IMR-90 (cell line): ENCODE data around the gene ABCA6. TPM values are rescaled to one million over a fixed set of nuclear protein-coding genes. Genes with fewer than 3 reads are reported as not detected.

Experiments
- ATAC-seq: fragments of 200-7000 bp; cut with Tn5 transposase; 2 replicates; pipeline ENCODE4 v1.9.1; 2020; ENCODE audit warnings: low read depth, mild to moderate bottlenecking, moderate library complexity
- BruUV-seq: library from RNA; stranded (reverse); fragments of 400-500 nt; replicated peaks from 2 replicates; lab custom pipeline; 2021; lab: Mats Ljungman, UMichigan
- CTCF ChIA-PET: fragments of 300-600 bp; formaldehyde crosslinking; extraction: SDS; loops from one replicate; lab custom pipeline; 2021; ENCODE audit warnings: antibody characterized with exemption; lab: Yijun Ruan, JAX
- POLR2A ChIA-PET: fragments of 300-600 bp; sonication (Branson Sonifier 250); formaldehyde crosslinking; loops from one replicate; lab custom pipeline; 2022; ENCODE audit warnings: antibody characterized with exemption; ENCODE audit not compliant: unreplicated experiment; lab: Charles Lee
- DNase-seq: peaks from one replicate; pipeline ENCODE4 v3.0.0; 2013
- H2AFZ ChIP-seq: replicated peaks from 2 replicates; pipeline ENCODE3; 2013; ENCODE audit warnings: low read length, mild to moderate bottlenecking; ENCODE audit not compliant: poor library complexity
- H2AK5ac ChIP-seq: 2 replicates; pipeline ENCODE4 v1.6.1; 2013; ENCODE audit warnings: low read depth, low read length, inconsistent platforms
- H2AK9ac ChIP-seq: replicated peaks from 2 replicates; pipeline ENCODE3; 2013; ENCODE audit warnings: mild to moderate bottlenecking, low read depth, low read length, moderate library complexity; ENCODE audit not compliant: poor library complexity
- H2BK120ac ChIP-seq: 2 replicates; pipeline ENCODE4 v1.6.1; 2013; ENCODE audit warnings: low read depth, low read length, inconsistent platforms
- H2BK15ac ChIP-seq: 3 replicates; pipeline ENCODE4 v1.6.1; 2013; ENCODE audit warnings: low read depth, low read length, inconsistent platforms
- H2BK20ac ChIP-seq: 2 replicates; pipeline ENCODE4 v1.6.1; 2013; ENCODE audit warnings: low read depth, mild to moderate bottlenecking, inconsistent platforms, low read length, moderate library complexity
- H2BK5ac ChIP-seq: 2 replicates; pipeline ENCODE4 v1.6.1; 2013; ENCODE audit warnings: mild to moderate bottlenecking, low read depth, low read length, inconsistent platforms; ENCODE audit not compliant: poor library complexity, severe bottlenecking
- H3K14ac ChIP-seq: replicated peaks from 2 replicates; pipeline ENCODE4 v1.6.1; 2013; ENCODE audit warnings: low read depth, low read length, inconsistent platforms
- H3K18ac ChIP-seq: 2 replicates; pipeline ENCODE4 v1.6.1; 2013; ENCODE audit warnings: low read depth, low read length, control low read depth
- H3K23ac ChIP-seq: 2 replicates; pipeline ENCODE4 v1.6.1; 2013; ENCODE audit warnings: low read depth, low read length, inconsistent platforms
- H3K27ac ChIP-seq: 2 replicates; pipeline ENCODE4 v1.5.1; 2013; ENCODE audit warnings: mild to moderate bottlenecking, control low read depth, low read length; ENCODE audit not compliant: insufficient read depth
- H3K27me3 ChIP-seq: 2 replicates; pipeline ENCODE4 v1.6.1; 2013; ENCODE audit warnings: low read length; ENCODE audit not compliant: control insufficient read depth, insufficient read depth
- H3K36me3 ChIP-seq: 2 replicates; pipeline ENCODE4 v1.6.1; 2013; ENCODE audit warnings: low read length, mixed read lengths; ENCODE audit not compliant: control insufficient read depth, insufficient read depth
- H3K4ac ChIP-seq: 2 replicates; pipeline ENCODE4 v1.6.1; 2013; ENCODE audit warnings: low read depth, low read length, inconsistent platforms
- H3K4me1 ChIP-seq: 2 replicates; pipeline ENCODE4 v1.6.1; 2013; ENCODE audit warnings: low read length, mixed read lengths; ENCODE audit not compliant: control insufficient read depth, insufficient read depth
- H3K4me2 ChIP-seq: 2 replicates; pipeline ENCODE4 v1.6.1; 2013; ENCODE audit warnings: low read depth, mild to moderate bottlenecking, control low read depth, low read length, moderate library complexity
- H3K4me3 ChIP-seq: 2 replicates; pipeline ENCODE4 v1.5.1; 2013; ENCODE audit warnings: low read depth, mild to moderate bottlenecking, control low read depth, low read length, moderate library complexity; ENCODE audit not compliant: insufficient read depth
- H3K56ac ChIP-seq: 2 replicates; pipeline ENCODE4 v1.6.1; 2013; ENCODE audit warnings: low read length, inconsistent platforms; ENCODE audit not compliant: insufficient read depth; ENCODE audit errors: extremely low read depth
- H3K79me1 ChIP-seq, 2 experiments: 2 replicates each; pipeline ENCODE4 v1.6.1; 2013; ENCODE audit warnings: low read length in 2 of 2, inconsistent platforms in 1 of 2, low read depth in 1 of 2
- H3K9ac ChIP-seq: 2 replicates; pipeline ENCODE4 v1.6.1; 2013; ENCODE audit warnings: low read depth, low read length, control low read depth
- H3K9me1 ChIP-seq: 2 replicates; pipeline ENCODE4 v1.6.1; 2013; ENCODE audit warnings: low read length, inconsistent platforms; ENCODE audit not compliant: insufficient read depth
- H3K9me3 ChIP-seq: 2 replicates; pipeline ENCODE4 v1.6.1; 2013; ENCODE audit warnings: low read length; ENCODE audit not compliant: control insufficient read depth, insufficient read depth
- H4K20me1 ChIP-seq: 2 replicates; pipeline ENCODE4 v1.6.1; 2013; ENCODE audit warnings: low read length, inconsistent platforms; ENCODE audit not compliant: insufficient read depth
- H4K5ac ChIP-seq: 2 replicates; pipeline ENCODE4 v1.6.1; 2013; ENCODE audit warnings: mild to moderate bottlenecking, low read depth, low read length, control low read depth
- H4K8ac ChIP-seq, 2 experiments: 2 replicates each; pipeline ENCODE4 v1.6.1; 2013; ENCODE audit warnings: low read depth in 2 of 2, low read length in 2 of 2, control low read depth in 1 of 2, inconsistent platforms in 1 of 2
- H4K91ac ChIP-seq: 2 replicates; pipeline ENCODE4 v1.6.1; 2013; ENCODE audit warnings: low read depth, low read length, inconsistent platforms; ENCODE audit not compliant: insufficient read depth
- CTCF ChIP-seq: conservative IDR thresholded peaks from 2 replicates; pipeline ENCODE4 v1.5.1; 2012; ENCODE audit warnings: mild to moderate bottlenecking, low read depth, low read length, improper control_type of control experiment
- MAFK ChIP-seq: IDR thresholded peaks from 2 replicates; pipeline ENCODE4 v1.6.1; 2012; ENCODE audit warnings: low read depth, low read length, improper control_type of control experiment
- POLR2A ChIP-seq: IDR thresholded peaks from 2 replicates; pipeline ENCODE4 v1.6.1; 2012; ENCODE audit warnings: mild to moderate bottlenecking, low read depth, low read length
- SMC3 ChIP-seq: fragments of 150-350 bp; IDR thresholded peaks from 2 replicates; pipeline ENCODE4 v1.6.1; 2016; ENCODE audit warnings: low read depth, mild to moderate bottlenecking, antibody characterized with exemption, low read length, moderate library complexity
- WGBS, 2 experiments: methylation state at CpG; one replicate each; pipeline versions ENCODE4 v1.1.5 to v1.1.7; 2013; ENCODE audit warnings: missing lambda C conversion rate in 2 of 2; ENCODE audit not compliant: insufficient read length in 1 of 2; ENCODE audit errors: extremely low coverage in 2 of 2; 5-methylcytosine and 5-hydroxymethylcytosine counted together
- dilution Hi-C: fragments of 300-500 bp; cut with HindIII; formaldehyde crosslinking; loops from one replicate; pipeline ENCODE4 v1.14.3; 2018; ENCODE audit warnings: low sequenced_read_pairs; ENCODE audit not compliant: unreplicated experiment
- in situ Hi-C: fragments of 300-500 bp; cut with MboI; formaldehyde crosslinking; loops from 3 replicates; pipeline ENCODE4 v1.14.3; 2019; ENCODE audit warnings: low sequenced_read_pairs, inconsistent platforms, mixed read lengths
- intact Hi-C: fragments of 100-400 bp; cut with micrococcal nuclease; formaldehyde crosslinking; loops from 2 replicates; pipeline ENCODE4 v1.10.0; 2022
- polyA plus RNA-seq, 3 experiments: library from polyadenylated mRNA; depleted of rRNA; stranded (reverse); fragments of >200 nt; gene quantifications; 2 replicates each; pipeline ENCODE4 v1.2.3, GENCODE V29; 2012; ENCODE audit warnings: low replicate concordance in 1 of 3
- total RNA-seq: library from RNA; depleted of rRNA; stranded (reverse); fragments of >200 nt; gene quantifications from 2 replicates; pipeline ENCODE4 v1.2.3, GENCODE V29; 2012

Gene ABCA6
- total and polyA plus RNA-seq, 2 of the 4 experiments (the other 2 are of a cell fraction), result under 0.01 TPM; not detected in 1

- in situ Hi-C loops, result no loop called here
- H3K14ac ChIP-seq, result no peak overlapping the region
- no CpG with 5 or more reads among the region's 1 CpG for WGBS, 2 experiments
These were observed 83.5 kb downstream of the ABCA6 start for GRCh38 chr17:69058165-69058564.

More at GRCh38 chr17:69058165-69058564, 83.5 kb downstream of the ABCA6 start:
- Histone ChIP-seq H3K27ac (no peak overlapping the region), H2AFZ (no peak overlapping the region), H2BK15ac (no peak overlapping the region), H2AK5ac (no peak overlapping the region), H3K4me2 (no peak overlapping the region), H2BK120ac (no peak overlapping the region), H3K36me3 (no peaks in the 10 kb centered on the region), H3K18ac (no peak overlapping the region), H3K27me3 (no peaks in the 10 kb centered on the region), H3K4ac (no peak overlapping the region), H3K9me1 (no peaks in the 10 kb centered on the region), H2BK20ac (no peak overlapping the region), H4K8ac (no peak overlapping the region), H3K79me1 (no peaks in the 10 kb centered on the region), H3K9ac (no peak overlapping the region), H4K20me1 (no peaks in the 10 kb centered on the region), H4K5ac (no peak overlapping the region), H3K56ac (no peak overlapping the region), H2BK5ac (no peak overlapping the region), H3K4me3 (no peak overlapping the region), H3K23ac (no peak overlapping the region), H2AK9ac (no peak overlapping the region), H3K9me3 (no peaks in the 10 kb centered on the region), H4K91ac (no peak overlapping the region), H3K4me1 (no peaks in the 10 kb centered on the region)
- dilution Hi-C loops, result no loop called here
- intact Hi-C loops, result loop anchor here (10.0 kb wide), 1 partner anchor 283 kb away; no protein-coding TSS in a partner anchor
- ChIA-PET CTCF (interaction anchor here (1.0 kb wide), 1 partner anchor 30 kb away, joined by 3 read pairs; no protein-coding TSS in a partner anchor), POLR2A (no interaction called here)
- ATAC-seq (no peak), DNase-seq (no peak)
- no TSS peak for BruUV-seq
- 0 out of 2 replicates have a peak, but pooled peaks have one; percentile 5 for TF ChIP-seq CTCF
- no peak for TF ChIP-seq MAFK
- TF ChIP-seq POLR2A, result no peak
- no peak for TF ChIP-seq SMC3
